GM12878 (cell line): ENCODE results near the gene TRAPPC12. TPM values are rescaled to one million over a fixed set of nuclear protein-coding genes. Genes with fewer than 3 reads are reported as not detected.

Experiments
- ATAC-seq: fragments of 200-7000 bp; cut with Tn5 transposase; 3 replicates; pipeline ENCODE4 v1.9.1; 2020; ENCODE audit warnings: mild to moderate bottlenecking, moderate library complexity
- BruUV-seq: library from RNA; stranded (reverse); fragments of 400-500 nt; replicated peaks from 2 replicates; lab custom pipeline; 2021; lab: Mats Ljungman, UMichigan
- CTCF ChIA-PET: fragments of 300-600 bp; sonication (Branson Sonifier 250); formaldehyde crosslinking; extraction: SDS; loops from one replicate; lab custom pipeline; 2021; ENCODE audit warnings: inconsistent platforms; lab: Yijun Ruan, JAX
- POLR2A ChIA-PET: fragments of 350-600 bp; formaldehyde crosslinking; extraction: SDS; loops from one replicate; lab custom pipeline; 2021; ENCODE audit warnings: inconsistent platforms; lab: Charles Lee
- RAD21 ChIA-PET: fragments of 300-600 bp; sonication (Branson Sonifier 250); formaldehyde crosslinking; loops from one replicate; lab custom pipeline; 2023; ENCODE audit warnings: antibody characterized with exemption; ENCODE audit not compliant: unreplicated experiment; lab: Charles Lee
- SMC1A ChIA-PET: fragments of 300-600 bp; sonication (Branson Sonifier 250); formaldehyde crosslinking; loops from one replicate; lab custom pipeline; 2023; ENCODE audit not compliant: unreplicated experiment, uncharacterized antibody; lab: Charles Lee
- DNase-seq: peaks from one replicate; pipeline ENCODE4 v3.0.0-alpha.2; 2011; ENCODE audit warnings: low read depth, low spot score
- FAIRE-seq: peaks from 3 replicates; lab custom pipeline; 2011; peaks lifted over from hg19 to GRCh38; lab: Jason Lieb, UNC
- H2AFZ ChIP-seq: 2 replicates; pipeline ENCODE4 v1.6.0; 2011; ENCODE audit warnings: low read depth, low read length, control low read depth; ENCODE audit not compliant: control insufficient read depth
- H3K27ac ChIP-seq: 2 replicates; pipeline ENCODE4 v1.5.1; 2011; ENCODE audit warnings: control low read depth; ENCODE audit not compliant: control insufficient read depth, insufficient read depth
- H3K27me3 ChIP-seq, 2 experiments: replicated peaks in 1 of 2; 2 replicates each; pipeline versions ENCODE4 v1.6.0 to v1.6.1; 2011; ENCODE audit warnings: low read length in 1 of 2; ENCODE audit not compliant: control insufficient read depth in 2 of 2, insufficient read depth in 2 of 2
- H3K36me3 ChIP-seq, 2 experiments: 2 replicates each; pipeline ENCODE4 v1.5.1; 2011; ENCODE audit warnings: low read length in 1 of 2; ENCODE audit not compliant: control insufficient read depth in 2 of 2, insufficient read depth in 2 of 2
- H3K4me1 ChIP-seq: 2 replicates; pipeline ENCODE4 v1.6.1; 2011; ENCODE audit warnings: mild to moderate bottlenecking, low read length, moderate library complexity, mixed read lengths; ENCODE audit not compliant: control insufficient read depth, insufficient read depth
- H3K4me2 ChIP-seq: 2 replicates; pipeline ENCODE4 v1.6.0; 2011; ENCODE audit warnings: control low read depth; ENCODE audit not compliant: control insufficient read depth, insufficient read depth
- H3K4me3 ChIP-seq: fragments of 200-600 bp; sonication (generic); 2 replicates; pipeline ENCODE4 v1.5.1; 2016
- H3K79me2 ChIP-seq: 2 replicates; pipeline ENCODE4 v1.6.0; 2011; ENCODE audit warnings: low read length; ENCODE audit not compliant: control insufficient read depth, insufficient read depth
- H3K9ac ChIP-seq: 2 replicates; pipeline ENCODE4 v1.8.0; 2011; ENCODE audit warnings: low read length, control low read depth, mixed read lengths; ENCODE audit not compliant: control insufficient read depth, insufficient read depth
- H3K9me3 ChIP-seq: replicated peaks from 3 replicates; pipeline ENCODE4 v1.5.1; 2011; ENCODE audit warnings: mild to moderate bottlenecking, low read length; ENCODE audit not compliant: control insufficient read depth, insufficient read depth
- H4K20me1 ChIP-seq: 2 replicates; pipeline ENCODE4 v1.6.0; 2011; ENCODE audit not compliant: control insufficient read depth, insufficient read depth
- CBFB ChIP-seq: IDR thresholded peaks from 2 replicates; pipeline ENCODE4 v1.6.1; 2016; ENCODE audit warnings: antibody characterized with exemption, low read depth
- CEBPZ ChIP-seq: fragments of 150-350 bp; IDR thresholded peaks from 2 replicates; pipeline ENCODE4 v1.6.1; 2016; ENCODE audit warnings: low read depth, low read length
- ETV6 ChIP-seq, 2 experiments: fragments of 450-650 bp in 1 of 2; IDR thresholded peaks in 1 of 2; conservative IDR thresholded peaks in 1 of 2; 2 replicates each; pipeline ENCODE4 v1.6.1; 2014; ENCODE audit warnings: antibody characterized with exemption in 1 of 2, borderline replicate concordance in 1 of 2, low read depth in 1 of 2, mild to moderate bottlenecking in 1 of 2, moderate library complexity in 1 of 2
- GABPA ChIP-seq: IDR thresholded peaks from 2 replicates; pipeline ENCODE4 v1.6.1; 2014; ENCODE audit warnings: antibody characterized with exemption, low read depth, mild to moderate bottlenecking, inconsistent platforms
- HCFC1 ChIP-seq: fragments of 150-350 bp; IDR thresholded peaks from 2 replicates; pipeline ENCODE4 v1.6.1; 2014; ENCODE audit warnings: low read length
- MTA3 ChIP-seq: IDR thresholded peaks from 2 replicates; pipeline ENCODE4 v1.6.1; 2012; ENCODE audit warnings: low read length, inconsistent platforms, borderline replicate concordance
- NFYB ChIP-seq: IDR thresholded peaks from 2 replicates; pipeline ENCODE4 v1.6.1; 2011; ENCODE audit warnings: low read depth, mild to moderate bottlenecking, low read length, improper control_type of control experiment, moderate library complexity; ENCODE audit not compliant: insufficient read depth
- PAX8 ChIP-seq: fragments of 450-650 bp; IDR thresholded peaks from 2 replicates; pipeline ENCODE4 v1.6.1; 2017; ENCODE audit warnings: mild to moderate bottlenecking, moderate library complexity
- PBX3 ChIP-seq: IDR thresholded peaks from 2 replicates; pipeline ENCODE4 v1.6.1; 2011; ENCODE audit warnings: mild to moderate bottlenecking, low read depth, low read length, moderate library complexity; ENCODE audit not compliant: insufficient replicate concordance
- POLR2A ChIP-seq: IDR thresholded peaks from 2 replicates; pipeline ENCODE4 v1.6.1; 2011; ENCODE audit warnings: low read depth, mild to moderate bottlenecking, low read length
- WGBS: methylation state at CpG from one replicate; pipeline ENCODE4 v1.1.6; 2016; ENCODE audit warnings: low lambda C conversion rate; ENCODE audit not compliant: insufficient replicate concordance, insufficient coverage; ENCODE audit errors: missing lambda C conversion rate; 5-methylcytosine and 5-hydroxymethylcytosine counted together
- in situ Hi-C: fragments of 300-500 bp; cut with MboI; formaldehyde crosslinking; loops from 9 replicates; pipeline ENCODE4 v1.14.3; 2018; ENCODE audit warnings: mixed read lengths
- intact Hi-C: fragments of 100-400 bp; cut with micrococcal nuclease; formaldehyde crosslinking; loops from one replicate; pipeline ENCODE4 v1.14.2; 2022; ENCODE audit not compliant: unreplicated experiment
- polyA plus RNA-seq, 11 experiments: library from polyadenylated mRNA; depleted of rRNA in 4 of 11; unstranded in 6 of 11; stranded (reverse) in 5 of 11; fragments of >200 nt; fragmentation: Nextera tagmentation in 4 of 11; fragmentation: Illumina TruSeq in 1 of 11; extraction: Ambion mirVana in 4 of 11; extraction: Trizol in 1 of 11; gene quantifications; 1 replicate in 1 of 11; 2 replicates in 10 of 11; pipeline versions ENCODE4 v1.2.1 to v1.2.3, GENCODE V29; 2011 to 2016; ENCODE audit warnings: inconsistent platforms in 2 of 11, missing spikeins in 2 of 11, low read depth in 1 of 11
- total RNA-seq, 4 experiments: library from RNA; depleted of rRNA in 3 of 4; stranded (reverse); fragments of >200 nt in 3 of 4; fragmentation: Illumina TruSeq in 1 of 4; extraction: Trizol in 1 of 4; gene quantifications; 2 replicates each; pipeline versions ENCODE4 v1.2.1 to v1.2.3, GENCODE V29; 2013 to 2021
- TF ChIP-seq, protein P1 (sequence below): IDR thresholded peaks from 2 replicates; pipeline ENCODE4 v1.6.1; 2012; ENCODE audit warnings: mild to moderate bottlenecking, low read depth, low read length
- TF ChIP-seq, protein P2 (sequence below): fragments of 450-650 bp; IDR thresholded peaks from 2 replicates; pipeline ENCODE4 v1.6.1; 2018; ENCODE audit warnings: borderline replicate concordance, mild to moderate bottlenecking; ENCODE audit not compliant: partially characterized antibody

TRAPPC12 gene
- total and polyA plus RNA-seq, 10 of the 15 experiments (the other 5 are each of a cell fraction or from before 2014, with no cell fraction given), result 8.6 to 77.1 (median 37.4) TPM

GRCh38 chr2:3476985-3477327 lies 97.5 kb downstream of the TRAPPC12 start (continued):
- no peak for TF ChIP-seq CEBPZ
- TF ChIP-seq, protein P1, sequence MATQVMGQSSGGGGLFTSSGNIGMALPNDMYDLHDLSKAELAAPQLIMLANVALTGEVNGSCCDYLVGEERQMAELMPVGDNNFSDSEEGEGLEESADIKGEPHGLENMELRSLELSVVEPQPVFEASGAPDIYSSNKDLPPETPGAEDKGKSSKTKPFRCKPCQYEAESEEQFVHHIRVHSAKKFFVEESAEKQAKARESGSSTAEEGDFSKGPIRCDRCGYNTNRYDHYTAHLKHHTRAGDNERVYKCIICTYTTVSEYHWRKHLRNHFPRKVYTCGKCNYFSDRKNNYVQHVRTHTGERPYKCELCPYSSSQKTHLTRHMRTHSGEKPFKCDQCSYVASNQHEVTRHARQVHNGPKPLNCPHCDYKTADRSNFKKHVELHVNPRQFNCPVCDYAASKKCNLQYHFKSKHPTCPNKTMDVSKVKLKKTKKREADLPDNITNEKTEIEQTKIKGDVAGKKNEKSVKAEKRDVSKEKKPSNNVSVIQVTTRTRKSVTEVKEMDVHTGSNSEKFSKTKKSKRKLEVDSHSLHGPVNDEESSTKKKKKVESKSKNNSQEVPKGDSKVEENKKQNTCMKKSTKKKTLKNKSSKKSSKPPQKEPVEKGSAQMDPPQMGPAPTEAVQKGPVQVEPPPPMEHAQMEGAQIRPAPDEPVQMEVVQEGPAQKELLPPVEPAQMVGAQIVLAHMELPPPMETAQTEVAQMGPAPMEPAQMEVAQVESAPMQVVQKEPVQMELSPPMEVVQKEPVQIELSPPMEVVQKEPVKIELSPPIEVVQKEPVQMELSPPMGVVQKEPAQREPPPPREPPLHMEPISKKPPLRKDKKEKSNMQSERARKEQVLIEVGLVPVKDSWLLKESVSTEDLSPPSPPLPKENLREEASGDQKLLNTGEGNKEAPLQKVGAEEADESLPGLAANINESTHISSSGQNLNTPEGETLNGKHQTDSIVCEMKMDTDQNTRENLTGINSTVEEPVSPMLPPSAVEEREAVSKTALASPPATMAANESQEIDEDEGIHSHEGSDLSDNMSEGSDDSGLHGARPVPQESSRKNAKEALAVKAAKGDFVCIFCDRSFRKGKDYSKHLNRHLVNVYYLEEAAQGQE, result no peak

DNA sequence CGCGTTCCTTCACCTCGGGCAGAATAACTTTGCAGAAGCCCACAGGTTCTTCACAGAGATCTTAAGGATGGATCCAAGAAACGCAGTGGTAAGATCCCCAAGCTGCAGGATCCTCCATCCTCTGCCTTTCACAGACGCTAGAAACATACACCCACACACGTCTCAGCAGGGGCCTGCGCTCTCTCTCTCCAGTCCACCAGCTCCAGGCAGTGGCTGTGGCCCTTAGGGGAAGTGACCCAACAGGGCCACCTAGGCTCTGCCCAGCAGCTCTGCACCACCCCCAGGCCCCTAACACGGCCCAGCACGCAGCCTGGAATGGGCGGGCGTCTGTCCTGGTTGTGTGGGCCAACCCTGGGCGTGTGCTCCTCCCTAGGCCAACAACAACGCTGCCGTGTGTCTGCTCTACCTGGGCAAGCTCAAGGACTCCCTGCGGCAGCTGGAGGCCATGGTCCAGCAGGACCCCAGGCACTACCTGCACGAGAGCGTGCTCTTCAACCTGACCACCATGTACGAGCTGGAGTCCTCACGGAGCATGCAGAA lies 99.4 kb downstream of the TRAPPC12 start:
- Histone ChIP-seq H4K20me1 (no peaks in the 10 kb centered on the region), H3K9me3 (no peaks in the 10 kb centered on the region), H3K27me3 (no peaks in the 10 kb centered on the region), H3K9ac (no peak overlapping the region), H3K36me3 (peaks cover 6% of the 10 kb centered on the region in 2 experiments), H3K4me1 (peaks cover 9% of the 10 kb centered on the region), H3K4me3 (no peak overlapping the region), H2AFZ (no peak overlapping the region), H3K4me2 (no peak overlapping the region), H3K27ac (no peak overlapping the region), H3K79me2 (no peaks in the 10 kb centered on the region)
- no peak for FAIRE-seq
- ATAC-seq, result no peak
- no TSS peak for BruUV-seq
- ChIA-PET POLR2A (no interaction called here), SMC1A (no interaction called here), CTCF (no interaction called here), RAD21 (no interaction called here)
- WGBS, result 93% methylated on average over 19 of the region's 19 CpGs
- intact Hi-C loops (no loop called here), in situ Hi-C loops (no loop called here)
- DNase-seq, result no peak
- no peak for TF ChIP-seq HCFC1
- TF ChIP-seq, protein P2, sequence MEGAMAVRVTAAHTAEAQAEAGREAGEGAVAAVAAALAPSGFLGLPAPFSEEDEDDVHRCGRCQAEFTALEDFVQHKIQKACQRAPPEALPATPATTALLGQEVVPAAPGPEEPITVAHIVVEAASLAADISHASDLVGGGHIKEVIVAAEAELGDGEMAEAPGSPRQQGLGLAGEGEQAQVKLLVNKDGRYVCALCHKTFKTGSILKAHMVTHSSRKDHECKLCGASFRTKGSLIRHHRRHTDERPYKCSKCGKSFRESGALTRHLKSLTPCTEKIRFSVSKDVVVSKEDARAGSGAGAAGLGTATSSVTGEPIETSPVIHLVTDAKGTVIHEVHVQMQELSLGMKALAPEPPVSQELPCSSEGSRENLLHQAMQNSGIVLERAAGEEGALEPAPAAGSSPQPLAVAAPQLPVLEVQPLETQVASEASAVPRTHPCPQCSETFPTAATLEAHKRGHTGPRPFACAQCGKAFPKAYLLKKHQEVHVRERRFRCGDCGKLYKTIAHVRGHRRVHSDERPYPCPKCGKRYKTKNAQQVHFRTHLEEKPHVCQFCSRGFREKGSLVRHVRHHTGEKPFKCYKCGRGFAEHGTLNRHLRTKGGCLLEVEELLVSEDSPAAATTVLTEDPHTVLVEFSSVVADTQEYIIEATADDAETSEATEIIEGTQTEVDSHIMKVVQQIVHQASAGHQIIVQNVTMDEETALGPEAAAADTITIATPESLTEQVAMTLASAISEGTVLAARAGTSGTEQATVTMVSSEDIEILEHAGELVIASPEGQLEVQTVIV, result no peak
- no peak for TF ChIP-seq ETV6 (conservative IDR thresholded peaks at IDR 0.05 in 1 of 2, IDR thresholded peaks at IDR 0.05 in 1 of 2; ENCODE audit: borderline replicate concordance in 1 of 2, low read depth in 1 of 2)
- TF ChIP-seq GABPA, result no peak
- no peak for TF ChIP-seq CBFB
- TF ChIP-seq PAX8, result no peak
- TF ChIP-seq NFYB, result no peak
- TF ChIP-seq PBX3, result no peak
- no peak for TF ChIP-seq POLR2A
- no peak for TF ChIP-seq MTA3
